GM10266 (cell line): ENCODE measurements around the gene NDST4.

Experiments used
- DNase-seq: peaks from one replicate; pipeline ENCODE4 v3.0.0; 2012; ENCODE audit errors: extremely low spot score
- CTCF ChIP-seq: IDR thresholded peaks from 2 replicates; pipeline ENCODE4 v1.5.1; 2012; ENCODE audit warnings: mild to moderate bottlenecking, low read depth; ENCODE audit not compliant: control insufficient read depth, insufficient read depth; ENCODE audit errors: missing control alignments

Gene NDST4

GRCh38 chr4:115058533-115058932, 54.9 kb downstream of the NDST4 start:
- TF ChIP-seq CTCF: no peak
- no peak for DNase-seq

GRCh38 chr4:115054836-115055235, 58.6 kb downstream of the NDST4 start:
- no peak for DNase-seq
- TF ChIP-seq CTCF: no peak

GRCh38 chr4:115053313-115053712, 60.1 kb downstream of the NDST4 start:
- no peak for DNase-seq
- no peak for TF ChIP-seq CTCF

- DNase-seq: no peak
- no peak for TF ChIP-seq CTCF
Observed at GRCh38 chr4:115042496-115042895, 70.9 kb downstream of the NDST4 start.

- no peak for DNase-seq
- TF ChIP-seq CTCF: no peak
Observed at GRCh38 chr4:115030281-115030680, 83.1 kb downstream of the NDST4 start.

- TF ChIP-seq CTCF: no peak
Observed at GRCh38 chr4:115028682-115029410, 84.6 kb downstream of the NDST4 start.

GRCh38 chr4:114999880-115000279, 113.5 kb downstream of the NDST4 start:
- no peak for TF ChIP-seq CTCF
- DNase-seq: no peak

More at GRCh38 chr4:115028682-115029410, 84.6 kb downstream of the NDST4 start:
- DNase-seq: no peak
